Smooth muscle cell of the brain vasculature (primary cell): ENCODE measurements around the gene FIBCD1.

Source experiments
- DNase-seq: peaks from one replicate; pipeline ENCODE4 v3.0.0-alpha.2; 2012; ENCODE audit warnings: low read depth, low spot score

Gene FIBCD1

GRCh38 chr9:130882696-130883225, 56.3 kb downstream of the FIBCD1 start:
- DNase-seq = no peak

DNA sequence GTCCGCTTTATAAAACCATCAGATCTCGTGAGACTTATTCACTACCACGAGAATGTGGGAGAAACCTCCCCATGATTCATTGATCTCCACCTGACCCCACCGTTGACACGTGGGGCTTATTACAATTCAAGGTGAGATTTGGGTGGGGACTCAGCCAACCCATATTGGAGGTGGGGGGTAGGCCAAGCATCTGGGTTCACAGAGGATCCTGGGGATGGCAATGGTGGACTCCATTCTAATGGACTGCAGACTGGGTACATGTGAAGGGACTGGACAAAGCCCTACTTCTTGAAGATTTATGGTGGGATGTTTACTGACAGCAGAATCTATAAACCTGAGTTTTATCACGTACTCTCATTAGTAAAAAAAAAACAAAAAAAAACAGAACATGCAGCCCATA, 57.5 kb downstream of the FIBCD1 start:
- no peak for DNase-seq

GRCh38 chr9:130880599-130881220, 58.3 kb downstream of the FIBCD1 start:
- DNase-seq = no peak

DNA sequence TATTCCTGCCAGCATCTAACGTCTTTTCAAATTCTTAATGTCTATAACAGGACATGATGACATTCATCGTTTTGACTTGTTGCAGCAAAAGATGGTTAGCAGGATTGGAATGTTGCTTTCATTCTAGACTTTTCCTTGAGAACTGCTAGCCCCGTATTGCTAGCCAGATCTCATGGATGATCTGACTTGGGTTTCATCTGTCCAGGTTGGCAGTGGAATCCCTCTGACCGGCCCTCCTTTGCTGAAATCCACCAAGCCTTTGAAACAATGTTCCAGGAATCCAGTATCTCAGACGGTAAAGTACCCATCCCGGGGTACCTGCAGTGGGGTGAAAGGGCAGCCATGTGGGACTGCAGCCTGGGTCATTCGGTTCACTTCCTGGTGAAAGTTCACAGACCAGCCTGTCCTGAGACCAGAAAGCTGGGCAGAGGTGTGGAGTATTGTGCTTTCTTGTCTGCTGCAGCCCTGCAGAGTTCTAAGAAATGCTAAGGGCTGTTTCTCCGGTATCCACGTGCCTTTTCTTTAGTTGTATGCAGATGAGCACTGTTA, 59.1 kb downstream of the FIBCD1 start:
- DNase-seq = no peak

DNA sequence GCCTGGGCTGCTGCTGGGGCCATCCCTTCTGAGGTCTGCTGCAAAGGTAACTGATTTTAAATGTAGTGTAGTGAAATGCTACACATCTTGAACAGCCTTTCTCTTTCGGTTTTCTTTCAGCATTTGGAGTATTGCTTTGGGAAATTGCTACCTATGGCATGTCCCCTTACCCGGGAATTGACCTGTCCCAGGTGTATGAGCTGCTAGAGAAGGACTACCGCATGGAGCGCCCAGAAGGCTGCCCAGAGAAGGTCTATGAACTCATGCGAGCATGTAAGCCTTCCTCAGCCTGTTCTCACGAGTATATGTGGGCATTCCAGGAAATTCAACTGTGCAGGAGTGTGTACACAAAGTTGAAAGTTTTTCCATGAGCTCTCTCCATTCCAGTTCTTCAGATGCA, 60.8 kb downstream of the FIBCD1 start:
- no peak for DNase-seq

DNA sequence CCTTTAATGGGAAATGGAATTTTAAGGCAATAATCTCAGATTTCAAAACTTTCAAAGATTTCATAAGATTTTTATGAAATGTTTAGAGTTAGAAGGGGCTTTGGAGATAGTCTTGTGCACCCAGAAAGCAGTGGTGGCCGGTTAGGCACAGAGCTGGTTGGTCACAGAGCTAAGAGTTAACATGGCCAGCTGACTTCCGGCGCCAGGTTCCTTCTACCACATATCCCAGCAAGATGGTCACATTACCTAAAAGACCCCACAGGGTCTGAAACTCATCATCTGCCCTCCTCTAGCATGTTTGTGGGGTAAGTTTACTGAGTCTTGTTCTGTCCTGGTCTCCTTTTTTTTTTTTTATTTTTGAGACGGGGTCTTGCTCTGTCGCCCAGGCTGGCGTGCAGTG, 61.7 kb downstream of the FIBCD1 start:
- no peak for DNase-seq

DNA sequence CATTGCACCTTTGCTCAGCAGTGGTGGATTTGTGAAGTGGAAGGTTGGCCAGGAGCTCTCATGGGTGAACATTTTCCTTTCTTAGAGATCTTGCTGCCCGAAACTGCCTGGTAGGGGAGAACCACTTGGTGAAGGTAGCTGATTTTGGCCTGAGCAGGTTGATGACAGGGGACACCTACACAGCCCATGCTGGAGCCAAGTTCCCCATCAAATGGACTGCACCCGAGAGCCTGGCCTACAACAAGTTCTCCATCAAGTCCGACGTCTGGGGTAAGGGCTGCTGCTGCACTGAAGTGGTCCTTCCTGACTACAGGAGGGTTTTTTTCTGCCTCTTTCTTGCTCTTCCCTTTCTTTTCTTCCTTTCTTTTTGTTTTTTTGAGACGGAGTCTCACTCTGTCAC, 64.3 kb downstream of the FIBCD1 start:
- DNase-seq = no peak

- DNase-seq = no peak
These were observed 65.1 kb downstream of the FIBCD1 start for GRCh38 chr9:130873966-130874365.

GRCh38 chr9:130872912-130873503, 66.0 kb downstream of the FIBCD1 start:
- no peak for DNase-seq

GRCh38 chr9:130872508-130872907, 66.5 kb downstream of the FIBCD1 start:
- DNase-seq = no peak

GRCh38 chr9:130872093-130872492, 67.0 kb downstream of the FIBCD1 start:
- DNase-seq = no peak

DNA sequence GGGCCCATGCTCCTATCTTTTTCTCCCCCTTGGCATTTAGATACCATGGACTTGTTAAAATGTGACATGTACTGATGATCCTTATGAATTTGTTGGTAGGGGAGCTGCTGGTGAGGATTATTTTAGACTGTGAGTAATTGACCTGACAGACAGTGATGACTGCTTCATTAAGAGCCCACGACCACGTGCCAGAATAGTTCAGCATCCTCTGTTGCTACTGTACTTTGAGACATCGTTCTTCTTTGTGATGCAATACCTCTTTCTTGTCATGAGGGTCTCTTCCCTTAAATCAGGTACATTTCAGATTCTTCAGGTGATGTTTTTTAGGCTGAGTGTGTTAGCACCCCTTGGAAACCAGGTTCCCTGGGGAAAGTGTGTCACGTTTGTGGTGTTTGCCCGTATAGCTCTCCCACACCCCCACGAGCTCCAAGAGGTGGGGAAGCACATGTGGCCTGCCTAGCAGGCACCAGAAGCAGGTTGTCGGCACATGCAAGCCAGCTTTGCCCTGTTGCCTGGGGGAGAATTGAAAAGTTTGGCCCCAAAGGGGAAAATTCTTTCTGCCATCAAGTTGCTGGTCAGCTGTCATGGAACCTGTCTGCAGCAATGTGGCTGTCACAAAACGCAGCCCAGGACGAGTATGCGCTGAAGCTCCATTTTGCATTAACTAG, 67.5 kb downstream of the FIBCD1 start:
- DNase-seq = no peak

- DNase-seq = no peak
These were observed 68.3 kb downstream of the FIBCD1 start for GRCh38 chr9:130870491-130871381.

- DNase-seq = no peak
These were observed 69.8 kb downstream of the FIBCD1 start for GRCh38 chr9:130869250-130869649.

DNA sequence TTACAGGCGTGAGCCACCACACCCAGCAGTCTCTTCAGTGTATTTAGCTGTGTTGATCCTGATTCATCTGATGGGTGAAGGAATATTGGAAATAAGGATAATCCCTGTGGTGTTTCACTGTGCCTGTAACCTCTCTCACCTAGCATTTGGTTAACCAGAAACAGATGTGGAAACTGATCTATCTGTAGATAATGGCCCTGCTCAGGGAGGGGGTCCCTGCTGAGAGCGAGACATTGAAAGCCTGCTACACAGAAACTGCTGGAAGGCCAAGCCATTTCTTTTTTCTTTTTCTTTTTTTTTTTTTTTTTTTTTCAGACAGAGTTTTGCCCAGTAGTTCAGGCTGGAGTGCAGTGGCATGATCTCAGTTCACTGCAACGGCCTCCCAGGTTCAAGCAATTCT, 70.8 kb downstream of the FIBCD1 start:
- DNase-seq = no peak

DNA sequence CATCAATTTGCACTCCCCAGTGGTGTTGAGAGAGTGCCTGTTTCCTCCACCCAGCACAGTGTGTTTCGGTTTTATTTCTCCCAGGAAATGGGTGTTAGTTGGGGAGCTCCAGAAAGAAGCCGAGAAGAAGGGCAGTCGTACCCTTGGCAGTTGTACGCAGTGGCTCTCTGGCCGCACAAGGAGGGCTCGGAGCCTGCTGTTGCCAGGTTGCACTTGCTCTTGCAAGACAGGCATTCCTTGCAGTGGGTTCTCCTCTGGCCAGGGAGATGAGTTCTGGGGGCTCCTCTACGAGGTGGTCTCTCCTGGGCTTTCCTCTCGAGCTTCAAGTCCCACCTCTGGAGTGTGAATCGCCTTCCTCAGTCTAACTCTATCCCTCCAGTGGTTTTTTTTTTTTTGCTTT, 71.5 kb downstream of the FIBCD1 start:
- DNase-seq = no peak

- no peak for DNase-seq
These were observed 72.5 kb downstream of the FIBCD1 start for GRCh38 chr9:130866474-130866965.

DNA sequence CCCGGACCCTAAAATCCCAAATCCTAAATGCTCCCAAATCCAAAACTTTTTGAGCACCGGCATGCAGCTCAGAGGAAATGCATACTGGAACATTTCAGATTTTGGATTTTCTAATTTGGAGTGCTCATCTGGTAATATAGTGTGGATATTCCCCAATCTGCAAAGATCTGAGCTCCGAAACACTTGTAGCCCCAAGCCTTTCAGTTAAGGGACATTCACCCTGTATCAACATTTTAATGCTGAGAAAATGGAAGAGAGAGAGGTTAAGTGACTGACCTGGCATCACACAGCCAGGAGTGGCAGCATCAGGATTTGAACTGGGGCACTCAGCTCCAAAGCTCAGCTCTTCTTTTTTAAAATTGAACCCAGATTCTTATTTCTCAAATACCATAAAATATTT, 73.1 kb downstream of the FIBCD1 start:
- no peak for DNase-seq

GRCh38 chr9:130864541-130864940, 74.5 kb downstream of the FIBCD1 start:
- no peak for DNase-seq

- DNase-seq = no peak
These were observed 76.3 kb downstream of the FIBCD1 start for GRCh38 chr9:130862747-130863146.

GRCh38 chr9:130862217-130862616, 76.8 kb downstream of the FIBCD1 start:
- no peak for DNase-seq
